HepG2 (cell line): ENCODE measurements around the gene CADPS2. TPM values are rescaled to one million over a fixed set of nuclear protein-coding genes. Genes with fewer than 3 reads are reported as not detected.
A peak's percentile ranks its signal among the peaks of the same experiment; 100 is the strongest.

ENCODE experiments used
- ATAC-seq: fragments of 200-7000 bp; cut with Tn5 transposase; 3 replicates; pipeline ENCODE4 v1.9.1; 2020; ENCODE audit warnings: mild to moderate bottlenecking, moderate library complexity
- BruUV-seq: library from RNA; stranded (reverse); fragments of 400-500 nt; replicated peaks from 2 replicates; lab custom pipeline; 2021; lab: Mats Ljungman, UMichigan
- CTCF ChIA-PET: fragments of 300-600 bp; formaldehyde crosslinking; extraction: SDS; loops from one replicate; lab custom pipeline; 2021; ENCODE audit warnings: low total read pairs, inconsistent platforms, low intra/inter-chr PET ratio; lab: Yijun Ruan, JAX
- POLR2A ChIA-PET: fragments of 350-600 bp; sonication (Branson Sonifier 250); formaldehyde crosslinking; loops from one replicate; lab custom pipeline; 2020; ENCODE audit warnings: antibody characterized with exemption, inconsistent platforms; lab: Yijun Ruan, JAX
- DNase-seq: peaks from one replicate; pipeline ENCODE4 v3.0.0-alpha.2; 2015; ENCODE audit warnings: low spot score
- FAIRE-seq: peaks from 3 replicates; lab custom pipeline; 2011; peaks lifted over from hg19 to GRCh38; lab: Jason Lieb, UNC
- H2AFZ ChIP-seq: one replicate; pipeline ENCODE4 v1.6.1; 2011; ENCODE audit warnings: low read length, inconsistent platforms
- H3K27ac ChIP-seq: fragments of 300-600 bp; 3 replicates; pipeline ENCODE4 v1.8.0; 2011; ENCODE audit warnings: mixed run types, mild to moderate bottlenecking, mixed read lengths, low read length, inconsistent platforms; ENCODE audit not compliant: insufficient read depth; ENCODE audit errors: extremely low read length
- H3K27me3 ChIP-seq, 2 experiments: fragments of 200-600 bp in 1 of 2; 2 replicates in 1 of 2; 3 replicates in 1 of 2; pipeline versions ENCODE4 v1.6.0 to v1.8.0; 2011; ENCODE audit warnings: low read length in 2 of 2, mild to moderate bottlenecking in 2 of 2, moderate library complexity in 2 of 2, inconsistent platforms in 1 of 2; ENCODE audit not compliant: insufficient read depth in 2 of 2, control insufficient read depth in 1 of 2
- H3K36me3 ChIP-seq, 2 experiments: fragments of 200-600 bp in 1 of 2; replicated peaks in 1 of 2; 2 replicates in 1 of 2; 3 replicates in 1 of 2; pipeline versions ENCODE4 v1.5.1 to v1.8.0; 2011; ENCODE audit warnings: low read length in 2 of 2, inconsistent platforms in 1 of 2; ENCODE audit not compliant: insufficient read depth in 2 of 2, control insufficient read depth in 1 of 2
- H3K4me1 ChIP-seq: 2 replicates; pipeline ENCODE4 v1.5.1; 2012; ENCODE audit warnings: low read length, inconsistent platforms; ENCODE audit not compliant: insufficient read depth
- H3K4me2 ChIP-seq: 2 replicates; pipeline ENCODE4 v1.6.0; 2011; ENCODE audit warnings: low read depth, low read length, inconsistent platforms
- H3K4me3 ChIP-seq, 3 experiments: fragments of 200-600 bp in 1 of 3; sonication (generic), shearing (Covaris generic) in 1 of 3; replicated peaks in 1 of 3; 2 replicates each; pipeline ENCODE4 v1.5.1; 2011 to 2016; ENCODE audit warnings: low read length in 3 of 3, inconsistent platforms in 2 of 3, low read depth in 2 of 3, mild to moderate bottlenecking in 2 of 3, control low read depth in 1 of 3, mixed read lengths in 1 of 3; ENCODE audit not compliant: insufficient read depth in 1 of 3
- H3K79me2 ChIP-seq: one replicate; pipeline ENCODE4 v1.6.1; 2011; ENCODE audit warnings: low read length, inconsistent platforms; ENCODE audit not compliant: insufficient read depth
- H3K9ac ChIP-seq: 2 replicates; pipeline ENCODE4 v1.6.0; 2011; ENCODE audit warnings: mild to moderate bottlenecking, low read depth, low read length, inconsistent platforms; ENCODE audit not compliant: insufficient read depth
- H3K9me3 ChIP-seq: 2 replicates; pipeline ENCODE4 v1.5.1; 2012; ENCODE audit warnings: mild to moderate bottlenecking, low read length
- H4K20me1 ChIP-seq: 2 replicates; pipeline ENCODE4 v1.6.0; 2011; ENCODE audit warnings: inconsistent platforms, mild to moderate bottlenecking, low read length, moderate library complexity; ENCODE audit not compliant: insufficient read depth
- MYNN ChIP-seq: sonication (generic); formaldehyde crosslinking; IDR thresholded peaks from 2 replicates; pipeline ENCODE4 v1.4.0; 2020; ENCODE audit warnings: mild to moderate bottlenecking, low read depth, missing genetic modification reagents
- PAX8 ChIP-seq: sonication (generic); formaldehyde crosslinking; IDR thresholded peaks from 2 replicates; pipeline ENCODE4 v1.8.0; 2022; ENCODE audit warnings: mild to moderate bottlenecking, missing genetic modification reagents, borderline replicate concordance
- PCBP1 ChIP-seq: fragments of 200-400 bp; formaldehyde crosslinking; IDR thresholded peaks from 2 replicates; pipeline ENCODE4 v1.6.1; 2017; ENCODE audit warnings: mild to moderate bottlenecking, low read depth, low read length, borderline replicate concordance
- RAD51 ChIP-seq: fragments of 450-650 bp; IDR thresholded peaks from 2 replicates; pipeline ENCODE4 v1.6.1; 2016; ENCODE audit warnings: borderline replicate concordance
- TBL1XR1 ChIP-seq: fragments of 150-350 bp; IDR thresholded peaks from 2 replicates; pipeline ENCODE4 v1.6.1; 2014; ENCODE audit warnings: borderline replicate concordance, low read length; ENCODE audit not compliant: partially characterized antibody
- TCF12 ChIP-seq, 2 experiments: fragments of 450-650 bp in 1 of 2; sonication (generic) in 1 of 2; formaldehyde crosslinking in 1 of 2; IDR thresholded peaks; 2 replicates each; pipeline versions ENCODE4 v1.6.1 to v1.8.0; 2017 to 2022; ENCODE audit warnings: antibody characterized with exemption in 1 of 2, mild to moderate bottlenecking in 1 of 2, missing genetic modification reagents in 1 of 2, moderate library complexity in 1 of 2
- ZIK1 ChIP-seq: sonication (generic); formaldehyde crosslinking; IDR thresholded peaks from 2 replicates; pipeline ENCODE4 v1.5.0; 2020; ENCODE audit warnings: mild to moderate bottlenecking, low read depth, missing genetic modification reagents, borderline replicate concordance
- ZNF724P ChIP-seq: sonication (generic); formaldehyde crosslinking; IDR thresholded peaks from 2 replicates; pipeline ENCODE4 v1.8.0; 2022; ENCODE audit warnings: missing genetic modification reagents, borderline replicate concordance
- in situ Hi-C: cut with HindIII; loops from 2 replicates; pipeline ENCODE4 v1.10.0; 2017; ENCODE audit warnings: low pct_unique_long_range_greater_than_20kb; ENCODE audit not compliant: extremely low pct_ligation_motif_present
- intact Hi-C: fragments of 100-400 bp; cut with micrococcal nuclease; formaldehyde crosslinking; loops from one replicate; pipeline ENCODE4 v1.10.0; 2022; ENCODE audit not compliant: unreplicated experiment
- polyA plus RNA-seq, 8 experiments: library from polyadenylated mRNA; depleted of rRNA in 3 of 8; stranded (reverse) in 7 of 8; unstranded in 1 of 8; fragments of >200 nt; fragmentation: Illumina TruSeq in 4 of 8; extraction: Trizol in 4 of 8; gene quantifications; 2 replicates each; pipeline versions ENCODE4 v1.2.1 to v1.2.3, GENCODE V29; 2011 to 2016; ENCODE audit warnings: low read depth in 4 of 8, missing spikeins in 1 of 8, mixed read lengths in 1 of 8; ENCODE audit not compliant: insufficient read depth in 1 of 8
- total RNA-seq, 5 experiments: library from RNA; depleted of rRNA; stranded (reverse); fragments of >200 nt; fragmentation: Illumina TruSeq; extraction: Trizol; gene quantifications; 2 replicates each; pipeline ENCODE4 v1.2.3, GENCODE V29; 2016; ENCODE audit warnings: low read depth in 1 of 5
- TF ChIP-seq, protein P1 (sequence below): sonication (generic); formaldehyde crosslinking; conservative IDR thresholded peaks from 2 replicates; pipeline ENCODE4 v1.4.0; 2020; ENCODE audit warnings: missing genetic modification reagents
- TF ChIP-seq, protein P2 (sequence below): sonication (generic); formaldehyde crosslinking; IDR thresholded peaks from 2 replicates; pipeline ENCODE4 v1.9.0; 2021; ENCODE audit warnings: missing genetic modification reagents, borderline replicate concordance
- TF ChIP-seq, protein P3 (sequence below): fragments of 450-650 bp; IDR thresholded peaks from 2 replicates; pipeline ENCODE4 v1.6.1; 2017; ENCODE audit warnings: mild to moderate bottlenecking
- TF ChIP-seq, protein P4 (sequence below): sonication (generic); formaldehyde crosslinking; IDR thresholded peaks from 2 replicates; pipeline ENCODE4 v1.5.0; 2020; ENCODE audit warnings: mild to moderate bottlenecking, missing genetic modification reagents

The CADPS2 gene
- total and polyA plus RNA-seq, 2 of the 13 experiments (the other 11 are each of a cell fraction or from before 2014, with no cell fraction given): 17.6 to 43.8 TPM

DNA sequence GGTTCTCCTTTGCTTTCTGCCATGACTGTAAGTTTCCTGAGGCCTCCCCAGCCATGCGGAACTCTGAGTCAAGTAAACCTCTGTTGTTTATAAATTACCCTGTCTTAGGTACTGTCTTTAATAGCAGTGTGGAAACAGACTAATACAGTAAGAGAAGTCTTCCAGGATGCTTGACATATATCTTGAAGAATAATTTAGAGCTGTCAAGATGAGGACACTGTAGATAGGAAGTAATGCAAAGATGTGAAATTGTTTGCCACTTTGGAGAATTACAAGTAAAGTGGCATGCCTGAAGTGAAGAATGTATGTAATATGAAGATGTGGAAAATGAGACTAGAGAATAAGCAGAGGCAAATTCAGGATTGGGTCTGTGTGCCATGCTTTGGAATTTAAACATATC lies 2.9 kb upstream of the CADPS2 start (continued):
- TF ChIP-seq, protein P1, sequence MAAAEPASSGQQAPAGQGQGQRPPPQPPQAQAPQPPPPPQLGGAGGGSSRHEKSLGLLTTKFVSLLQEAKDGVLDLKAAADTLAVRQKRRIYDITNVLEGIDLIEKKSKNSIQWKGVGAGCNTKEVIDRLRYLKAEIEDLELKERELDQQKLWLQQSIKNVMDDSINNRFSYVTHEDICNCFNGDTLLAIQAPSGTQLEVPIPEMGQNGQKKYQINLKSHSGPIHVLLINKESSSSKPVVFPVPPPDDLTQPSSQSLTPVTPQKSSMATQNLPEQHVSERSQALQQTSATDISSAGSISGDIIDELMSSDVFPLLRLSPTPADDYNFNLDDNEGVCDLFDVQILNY (CRISPR knock-in tag): no peak
- no peak for TF ChIP-seq PAX8 (CRISPR knock-in tag)

DNA sequence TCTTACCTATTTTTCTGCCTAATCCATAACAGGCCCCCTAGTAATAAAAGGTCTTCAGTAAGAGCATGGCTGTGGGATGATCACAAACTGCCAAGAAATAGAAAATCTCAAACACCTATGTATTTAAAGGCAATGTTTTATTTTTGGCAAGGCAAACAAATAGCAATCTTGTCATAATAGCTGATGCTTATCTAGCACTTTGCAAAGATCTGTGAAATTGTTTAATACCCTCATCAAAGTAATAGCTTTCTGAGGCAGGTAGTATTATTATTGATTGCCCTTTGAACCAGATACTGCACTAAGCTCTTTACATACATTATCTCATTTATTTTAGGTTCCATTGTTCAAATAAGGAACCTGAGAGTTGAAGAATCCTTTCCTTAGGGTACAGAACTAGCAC lies 1.6 kb upstream of the CADPS2 start:
- no peak overlapping the region for H2AFZ ChIP-seq
- no peak for DNase-seq
- ChIA-PET POLR2A (no interaction called here), CTCF (no interaction called here)
- no peaks in the 10 kb centered on the region for H3K9me3 ChIP-seq
- ATAC-seq: no peak
- intact Hi-C loops: loop anchor here (2.0 to 5.0 kb wide), 5 partner anchors 85 to 336 kb away; no protein-coding TSS in a partner anchor
- in situ Hi-C loops: loop anchor here (10.0 kb wide), 1 partner anchor 83 kb away; no protein-coding TSS in a partner anchor
- H3K4me2 ChIP-seq: peak overlapping the region; percentile 94
- H4K20me1 ChIP-seq: no peaks in the 10 kb centered on the region; the same call in 1 of the 2 replicates
- H3K27ac ChIP-seq: no peak overlapping the region
- peaks cover 11% of the 10 kb centered on the region for H3K79me2 ChIP-seq
- no peaks in the 10 kb centered on the region for H3K36me3 ChIP-seq
- no peak overlapping the region for H3K9ac ChIP-seq
- no peak for FAIRE-seq
- no peaks in the 10 kb centered on the region; a peak in 1 of 5 replicates for H3K27me3 ChIP-seq
- H3K4me3 ChIP-seq: peak overlapping the region in 2 of 3 experiments; percentile 81 to 98; a peak in 1 of 6 replicates
- BruUV-seq: no TSS peak
- H3K4me1 ChIP-seq: peaks cover 37% of the 10 kb centered on the region
- TF ChIP-seq, protein P2, sequence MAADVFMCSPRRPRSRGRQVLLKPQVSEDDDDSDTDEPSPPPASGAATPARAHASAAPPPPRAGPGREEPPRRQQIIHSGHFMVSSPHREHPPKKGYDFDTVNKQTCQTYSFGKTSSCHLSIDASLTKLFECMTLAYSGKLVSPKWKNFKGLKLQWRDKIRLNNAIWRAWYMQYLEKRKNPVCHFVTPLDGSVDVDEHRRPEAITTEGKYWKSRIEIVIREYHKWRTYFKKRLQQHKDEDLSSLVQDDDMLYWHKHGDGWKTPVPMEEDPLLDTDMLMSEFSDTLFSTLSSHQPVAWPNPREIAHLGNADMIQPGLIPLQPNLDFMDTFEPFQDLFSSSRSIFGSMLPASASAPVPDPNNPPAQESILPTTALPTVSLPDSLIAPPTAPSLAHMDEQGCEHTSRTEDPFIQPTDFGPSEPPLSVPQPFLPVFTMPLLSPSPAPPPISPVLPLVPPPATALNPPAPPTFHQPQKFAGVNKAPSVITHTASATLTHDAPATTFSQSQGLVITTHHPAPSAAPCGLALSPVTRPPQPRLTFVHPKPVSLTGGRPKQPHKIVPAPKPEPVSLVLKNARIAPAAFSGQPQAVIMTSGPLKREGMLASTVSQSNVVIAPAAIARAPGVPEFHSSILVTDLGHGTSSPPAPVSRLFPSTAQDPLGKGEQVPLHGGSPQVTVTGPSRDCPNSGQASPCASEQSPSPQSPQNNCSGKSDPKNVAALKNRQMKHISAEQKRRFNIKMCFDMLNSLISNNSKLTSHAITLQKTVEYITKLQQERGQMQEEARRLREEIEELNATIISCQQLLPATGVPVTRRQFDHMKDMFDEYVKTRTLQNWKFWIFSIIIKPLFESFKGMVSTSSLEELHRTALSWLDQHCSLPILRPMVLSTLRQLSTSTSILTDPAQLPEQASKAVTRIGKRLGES (CRISPR knock-in tag): no peak
- TF ChIP-seq TBL1XR1 (no peak), RAD51 (no peak), ZIK1 (CRISPR knock-in tag) (no peak), ZNF724P (CRISPR knock-in tag) (no peak), TCF12 (IDR thresholded peaks at IDR 0.05) (no peak), TCF12 (CRISPR knock-in tag; IDR thresholded peaks at IDR 0.05) (no peak), MYNN (CRISPR knock-in tag) (no peak), PCBP1 (no peak)
- TF ChIP-seq, protein P3, sequence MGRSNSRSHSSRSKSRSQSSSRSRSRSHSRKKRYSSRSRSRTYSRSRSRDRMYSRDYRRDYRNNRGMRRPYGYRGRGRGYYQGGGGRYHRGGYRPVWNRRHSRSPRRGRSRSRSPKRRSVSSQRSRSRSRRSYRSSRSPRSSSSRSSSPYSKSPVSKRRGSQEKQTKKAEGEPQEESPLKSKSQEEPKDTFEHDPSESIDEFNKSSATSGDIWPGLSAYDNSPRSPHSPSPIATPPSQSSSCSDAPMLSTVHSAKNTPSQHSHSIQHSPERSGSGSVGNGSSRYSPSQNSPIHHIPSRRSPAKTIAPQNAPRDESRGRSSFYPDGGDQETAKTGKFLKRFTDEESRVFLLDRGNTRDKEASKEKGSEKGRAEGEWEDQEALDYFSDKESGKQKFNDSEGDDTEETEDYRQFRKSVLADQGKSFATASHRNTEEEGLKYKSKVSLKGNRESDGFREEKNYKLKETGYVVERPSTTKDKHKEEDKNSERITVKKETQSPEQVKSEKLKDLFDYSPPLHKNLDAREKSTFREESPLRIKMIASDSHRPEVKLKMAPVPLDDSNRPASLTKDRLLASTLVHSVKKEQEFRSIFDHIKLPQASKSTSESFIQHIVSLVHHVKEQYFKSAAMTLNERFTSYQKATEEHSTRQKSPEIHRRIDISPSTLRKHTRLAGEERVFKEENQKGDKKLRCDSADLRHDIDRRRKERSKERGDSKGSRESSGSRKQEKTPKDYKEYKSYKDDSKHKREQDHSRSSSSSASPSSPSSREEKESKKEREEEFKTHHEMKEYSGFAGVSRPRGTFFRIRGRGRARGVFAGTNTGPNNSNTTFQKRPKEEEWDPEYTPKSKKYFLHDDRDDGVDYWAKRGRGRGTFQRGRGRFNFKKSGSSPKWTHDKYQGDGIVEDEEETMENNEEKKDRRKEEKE: no peak
- TF ChIP-seq, protein P4, sequence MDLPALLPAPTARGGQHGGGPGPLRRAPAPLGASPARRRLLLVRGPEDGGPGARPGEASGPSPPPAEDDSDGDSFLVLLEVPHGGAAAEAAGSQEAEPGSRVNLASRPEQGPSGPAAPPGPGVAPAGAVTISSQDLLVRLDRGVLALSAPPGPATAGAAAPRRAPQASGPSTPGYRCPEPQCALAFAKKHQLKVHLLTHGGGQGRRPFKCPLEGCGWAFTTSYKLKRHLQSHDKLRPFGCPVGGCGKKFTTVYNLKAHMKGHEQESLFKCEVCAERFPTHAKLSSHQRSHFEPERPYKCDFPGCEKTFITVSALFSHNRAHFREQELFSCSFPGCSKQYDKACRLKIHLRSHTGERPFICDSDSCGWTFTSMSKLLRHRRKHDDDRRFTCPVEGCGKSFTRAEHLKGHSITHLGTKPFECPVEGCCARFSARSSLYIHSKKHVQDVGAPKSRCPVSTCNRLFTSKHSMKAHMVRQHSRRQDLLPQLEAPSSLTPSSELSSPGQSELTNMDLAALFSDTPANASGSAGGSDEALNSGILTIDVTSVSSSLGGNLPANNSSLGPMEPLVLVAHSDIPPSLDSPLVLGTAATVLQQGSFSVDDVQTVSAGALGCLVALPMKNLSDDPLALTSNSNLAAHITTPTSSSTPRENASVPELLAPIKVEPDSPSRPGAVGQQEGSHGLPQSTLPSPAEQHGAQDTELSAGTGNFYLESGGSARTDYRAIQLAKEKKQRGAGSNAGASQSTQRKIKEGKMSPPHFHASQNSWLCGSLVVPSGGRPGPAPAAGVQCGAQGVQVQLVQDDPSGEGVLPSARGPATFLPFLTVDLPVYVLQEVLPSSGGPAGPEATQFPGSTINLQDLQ (CRISPR knock-in tag): no peak
